Endothelial cell of umbilical vein (primary cell): Measurements from ENCODE around the gene KCNB1. TPM values are rescaled to one million over a fixed set of nuclear protein-coding genes. Genes with fewer than 3 reads are reported as not detected.

Source experiments
- BruUV-seq: library from RNA; stranded (reverse); fragments of 400-500 nt; replicated peaks from 2 replicates; lab custom pipeline; 2021; lab: Mats Ljungman, UMichigan
- CTCF ChIA-PET: fragments of 300-600, 350-600 bp; sonication (Branson Sonifier 250); formaldehyde crosslinking; loops from one replicate; lab custom pipeline; 2021; ENCODE audit warnings: antibody characterized with exemption, inconsistent platforms; lab: Charles Lee
- POLR2A ChIA-PET: fragments of 300-600, 350-600 bp; sonication (Branson Sonifier 250); formaldehyde crosslinking; loops from one replicate; lab custom pipeline; 2021; ENCODE audit warnings: antibody characterized with exemption, inconsistent platforms; lab: Charles Lee
- DNase-seq: peaks from one replicate; pipeline ENCODE4 v3.0.0-alpha.2; 2011; ENCODE audit warnings: low read depth, low spot score
- FAIRE-seq: peaks from 2 replicates; lab custom pipeline; 2011; peaks lifted over from hg19 to GRCh38; lab: Jason Lieb, UNC
- H2AFZ ChIP-seq: 2 replicates; pipeline ENCODE4 v1.6.0; 2012; ENCODE audit warnings: low read depth, low read length, control low read depth, inconsistent platforms
- H3K27ac ChIP-seq: 2 replicates; pipeline ENCODE4 v1.5.1; 2011; ENCODE audit warnings: low read depth, mild to moderate bottlenecking, control low read depth, low read length, moderate library complexity; ENCODE audit not compliant: insufficient read depth
- H3K27me3 ChIP-seq, 2 experiments: 2 replicates each; pipeline versions ENCODE4 v1.6.0 to v1.6.1; 2011; ENCODE audit warnings: low read length in 2 of 2, mixed read lengths in 1 of 2; ENCODE audit not compliant: control insufficient read depth in 2 of 2, insufficient read depth in 2 of 2
- H3K36me3 ChIP-seq, 2 experiments: 2 replicates in 1 of 2; 3 replicates in 1 of 2; pipeline ENCODE4 v1.5.1; 2011; ENCODE audit warnings: low read length in 2 of 2, mild to moderate bottlenecking in 1 of 2, moderate library complexity in 1 of 2; ENCODE audit not compliant: control insufficient read depth in 2 of 2, insufficient read depth in 2 of 2; ENCODE audit errors: extremely low read depth in 1 of 2
- H3K4me1 ChIP-seq: 3 replicates; pipeline ENCODE4 v1.5.1; 2011; ENCODE audit warnings: mild to moderate bottlenecking, low read length; ENCODE audit not compliant: control insufficient read depth, insufficient read depth; ENCODE audit errors: extremely low read depth
- H3K4me2 ChIP-seq: 2 replicates; pipeline ENCODE4 v1.6.1; 2011; ENCODE audit warnings: low read length, control low read depth, mixed read lengths; ENCODE audit not compliant: insufficient read depth
- H3K4me3 ChIP-seq, 3 experiments: fragments of 200-600 bp in 1 of 3; sonication (generic), shearing (Covaris generic) in 1 of 3; replicated peaks in 1 of 3; 2 replicates each; pipeline ENCODE4 v1.5.1; 2011 to 2016; ENCODE audit warnings: control low read depth in 3 of 3, low read length in 3 of 3, mild to moderate bottlenecking in 2 of 3, inconsistent platforms in 1 of 3, low read depth in 1 of 3, moderate library complexity in 1 of 3; ENCODE audit not compliant: insufficient read depth in 1 of 3
- H3K79me2 ChIP-seq: 2 replicates; pipeline ENCODE4 v1.6.0; 2012; ENCODE audit warnings: low read length, inconsistent platforms; ENCODE audit not compliant: control insufficient read depth, insufficient read depth
- H3K9ac ChIP-seq: replicated peaks from 2 replicates; pipeline ENCODE3; 2011; ENCODE audit warnings: low read length, control low read depth; ENCODE audit not compliant: insufficient read depth; ENCODE audit errors: extremely low read depth
- H3K9me1 ChIP-seq: replicated peaks from 3 replicates; pipeline ENCODE4 v1.6.0; 2011; ENCODE audit warnings: mild to moderate bottlenecking, low read length; ENCODE audit not compliant: control insufficient read depth, insufficient read depth; ENCODE audit errors: extremely low read depth
- H3K9me3 ChIP-seq: replicated peaks from 2 replicates; pipeline ENCODE4 v1.5.1; 2012; ENCODE audit warnings: low read length, inconsistent platforms; ENCODE audit not compliant: control insufficient read depth, insufficient read depth
- H4K20me1 ChIP-seq: replicated peaks from 2 replicates; pipeline ENCODE3; 2011; ENCODE audit warnings: mild to moderate bottlenecking, low read length; ENCODE audit not compliant: control insufficient read depth, insufficient read depth; ENCODE audit errors: extremely low read depth
- EZH2 ChIP-seq: IDR thresholded peaks from 2 replicates; pipeline ENCODE4 v1.6.1; 2012; ENCODE audit warnings: borderline replicate concordance, low read depth, mild to moderate bottlenecking, moderate library complexity, low read length, inconsistent platforms; ENCODE audit not compliant: severe bottlenecking
- FOS ChIP-seq: IDR thresholded peaks from 2 replicates; pipeline ENCODE4 v1.6.1; 2011; ENCODE audit warnings: mild to moderate bottlenecking, low read length, moderate library complexity, borderline replicate concordance; ENCODE audit not compliant: insufficient read depth
- GATA2 ChIP-seq: IDR thresholded peaks from 2 replicates; pipeline ENCODE4 v1.7.0; 2011; ENCODE audit warnings: low read depth, mild to moderate bottlenecking, moderate library complexity, mixed read lengths, low read length; ENCODE audit not compliant: insufficient read length, insufficient read depth
- JUN ChIP-seq: IDR thresholded peaks from 2 replicates; pipeline ENCODE4 v1.6.1; 2011; ENCODE audit warnings: borderline replicate concordance, low read depth; ENCODE audit not compliant: insufficient read length, insufficient read depth
- MYC ChIP-seq: IDR thresholded peaks from one replicate; pipeline ENCODE4 v1.6.1; 2011; ENCODE audit warnings: mild to moderate bottlenecking, low read depth, low read length
- POLR2AphosphoS5 ChIP-seq: IDR thresholded peaks from 2 replicates; pipeline ENCODE4 v1.6.1; 2012; ENCODE audit warnings: low read depth, mild to moderate bottlenecking, control low read depth, low read length, moderate library complexity; ENCODE audit not compliant: insufficient read depth
- dilution Hi-C: fragments of 300-500 bp; cut with MboI; formaldehyde crosslinking; loops from one replicate; pipeline ENCODE4 v1.15.0; 2019; ENCODE audit warnings: low sequenced_read_pairs; ENCODE audit not compliant: extremely low pct_ligation_motif_present
- intact Hi-C: fragments of 100-400 bp; cut with micrococcal nuclease; formaldehyde crosslinking; loops from one replicate; pipeline ENCODE4 v1.10.0; 2022
- polyA plus RNA-seq, 4 experiments: library from polyadenylated mRNA; depleted of rRNA in 3 of 4; stranded (reverse) in 3 of 4; unstranded in 1 of 4; fragments of >200 nt; gene quantifications; 2 replicates each; pipeline versions ENCODE4 v1.2.1 to v1.2.3, GENCODE V29; 2011 to 2012; ENCODE audit warnings: missing spikeins in 1 of 4
- total RNA-seq: library from RNA; stranded (reverse); gene quantifications from 2 replicates; pipeline ENCODE4 v1.2.3, GENCODE V29; 2021
- TF ChIP-seq, protein P1 (sequence below), 2 donors: IDR thresholded peaks; 1 replicate in 1 of 2; 2 replicates in 1 of 2; pipeline ENCODE4 v1.5.1; 2011; ENCODE audit warnings: low read length in 2 of 2, mild to moderate bottlenecking in 2 of 2, moderate library complexity in 2 of 2, control low read depth in 1 of 2, inconsistent platforms in 1 of 2, low read depth in 1 of 2; ENCODE audit not compliant: insufficient read depth in 1 of 2; ENCODE audit errors: extremely low read depth in 1 of 2
- TF ChIP-seq, protein P2 (sequence below): IDR thresholded peaks from 2 replicates; pipeline ENCODE4 v1.6.1; 2011; ENCODE audit not compliant: insufficient read depth, insufficient read length

KCNB1 gene
- total and polyA plus RNA-seq, 2 donors (not counting 3 experiments of a cell fraction or from before 2014, with no cell fraction given): not detected

DNA sequence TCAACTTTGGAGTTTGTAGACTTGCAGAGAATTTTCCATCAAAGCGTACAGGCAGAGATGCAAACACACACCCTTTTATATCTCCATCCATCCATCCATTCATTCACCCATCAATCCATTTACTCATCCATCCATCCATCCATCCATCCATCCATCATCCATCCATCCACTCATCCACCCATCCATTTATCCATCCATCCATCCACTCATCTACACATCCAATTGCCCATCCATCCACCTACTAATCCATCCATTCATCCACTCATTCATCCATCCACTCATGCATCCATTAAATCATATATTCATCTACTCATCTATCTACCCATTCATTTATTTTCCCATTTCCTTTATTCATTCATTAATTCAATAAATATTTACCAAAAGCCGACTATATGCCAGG is 52.1 kb downstream of the KCNB1 start:
- no peaks in the 10 kb centered on the region for H3K79me2 ChIP-seq
- no peaks in the 10 kb centered on the region for H3K36me3 ChIP-seq
- ChIA-PET CTCF (no interaction called here), POLR2A (no interaction called here)
- no peak overlapping the region for H3K4me2 ChIP-seq
- dilution Hi-C loops (no loop called here), intact Hi-C loops (no loop called here)
- TF ChIP-seq MYC: no peak
- no peak for TF ChIP-seq EZH2
- TF ChIP-seq POLR2AphosphoS5: no peak
- TF ChIP-seq, protein P1, sequence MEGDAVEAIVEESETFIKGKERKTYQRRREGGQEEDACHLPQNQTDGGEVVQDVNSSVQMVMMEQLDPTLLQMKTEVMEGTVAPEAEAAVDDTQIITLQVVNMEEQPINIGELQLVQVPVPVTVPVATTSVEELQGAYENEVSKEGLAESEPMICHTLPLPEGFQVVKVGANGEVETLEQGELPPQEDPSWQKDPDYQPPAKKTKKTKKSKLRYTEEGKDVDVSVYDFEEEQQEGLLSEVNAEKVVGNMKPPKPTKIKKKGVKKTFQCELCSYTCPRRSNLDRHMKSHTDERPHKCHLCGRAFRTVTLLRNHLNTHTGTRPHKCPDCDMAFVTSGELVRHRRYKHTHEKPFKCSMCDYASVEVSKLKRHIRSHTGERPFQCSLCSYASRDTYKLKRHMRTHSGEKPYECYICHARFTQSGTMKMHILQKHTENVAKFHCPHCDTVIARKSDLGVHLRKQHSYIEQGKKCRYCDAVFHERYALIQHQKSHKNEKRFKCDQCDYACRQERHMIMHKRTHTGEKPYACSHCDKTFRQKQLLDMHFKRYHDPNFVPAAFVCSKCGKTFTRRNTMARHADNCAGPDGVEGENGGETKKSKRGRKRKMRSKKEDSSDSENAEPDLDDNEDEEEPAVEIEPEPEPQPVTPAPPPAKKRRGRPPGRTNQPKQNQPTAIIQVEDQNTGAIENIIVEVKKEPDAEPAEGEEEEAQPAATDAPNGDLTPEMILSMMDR (IDR thresholded peaks at IDR 0.05; ENCODE audit: extremely low read depth in 1 of 2, insufficient read depth in 1 of 2, low read depth in 1 of 2, low read length in 2 of 2): no peak
- no peak for TF ChIP-seq FOS
- TF ChIP-seq JUN: no peak
- TF ChIP-seq, protein P2, sequence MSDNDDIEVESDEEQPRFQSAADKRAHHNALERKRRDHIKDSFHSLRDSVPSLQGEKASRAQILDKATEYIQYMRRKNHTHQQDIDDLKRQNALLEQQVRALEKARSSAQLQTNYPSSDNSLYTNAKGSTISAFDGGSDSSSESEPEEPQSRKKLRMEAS: no peak
- TF ChIP-seq GATA2: no peak
- no peaks in the 10 kb centered on the region for H3K9me3 ChIP-seq
- no peak overlapping the region for H3K4me3 ChIP-seq
- H3K27ac ChIP-seq: no peak overlapping the region
- peaks cover 7 to 16% of the 10 kb centered on the region in 2 experiments for H3K27me3 ChIP-seq
- FAIRE-seq: no peak
- no peaks in the 10 kb centered on the region for H4K20me1 ChIP-seq
- no peaks in the 10 kb centered on the region for H3K4me1 ChIP-seq
- no peak overlapping the region for H3K9ac ChIP-seq
- BruUV-seq: no TSS peak
- H3K9me1 ChIP-seq: no peaks in the 10 kb centered on the region
- DNase-seq: no peak
- H2AFZ ChIP-seq: no peak overlapping the region
